Thyroid gland (tissue), 4 donors: Measurements from ENCODE around the gene ARFGAP3. TPM values are rescaled to one million over a fixed set of nuclear protein-coding genes. Genes with fewer than 3 reads are reported as not detected.
A peak's percentile ranks its signal among the peaks of the same experiment; 100 is the strongest.

Experiments used
- DNase-seq, 2 donors: peaks; one replicate each; pipeline ENCODE4 v3.0.0-alpha.2; 2019
- H3K27ac ChIP-seq, 3 donors: fragments of 200-600 bp; sonication (generic); 1 replicate in 2 of 3; 2 replicates in 1 of 3; pipeline ENCODE4 v1.5.1; 2016 to 2019; ENCODE audit warnings: mild to moderate bottlenecking in 1 of 3, moderate library complexity in 1 of 3
- H3K27me3 ChIP-seq: fragments of 200-600 bp; sonication (generic); one replicate; pipeline ENCODE4 v1.5.1; 2019
- H3K36me3 ChIP-seq, 2 donors: fragments of 200-600 bp; sonication (generic); one replicate each; pipeline ENCODE4 v1.5.1; 2016 to 2019
- H3K4me1 ChIP-seq, 2 donors: fragments of 200-600 bp; sonication (generic); one replicate each; pipeline ENCODE4 v1.5.1; 2017 to 2019
- H3K4me3 ChIP-seq, 3 donors: fragments of 200-600 bp; sonication (generic); replicated peaks in 1 of 3; 1 replicate in 2 of 3; 2 replicates in 1 of 3; pipeline ENCODE4 v1.5.1; 2016; ENCODE audit warnings: mild to moderate bottlenecking in 1 of 3
- H3K9me3 ChIP-seq: fragments of 200-600 bp; sonication (generic); one replicate; pipeline ENCODE4 v1.5.1; 2017
- POLR2A ChIP-seq, 2 donors: fragments of 450-650 bp; IDR thresholded peaks; one replicate each; pipeline ENCODE4 v1.6.1; 2017; ENCODE audit warnings: antibody characterized with exemption in 2 of 2, mild to moderate bottlenecking in 2 of 2, moderate library complexity in 1 of 2
- WGBS, 2 donors: methylation state at CpG; one replicate each; pipeline ENCODE4 v1.1.5; 2017; 5-methylcytosine and 5-hydroxymethylcytosine counted together
- intact Hi-C: fragments of 100-400 bp; cut with DNase I; formaldehyde crosslinking; loops from one replicate; pipeline ENCODE4 v1.15.1; 2023
- total RNA-seq, 4 donors: library from RNA; depleted of rRNA; stranded (reverse); fragments of >200 nt; gene quantifications; one replicate each; pipeline ENCODE4 v1.2.3, GENCODE V29; 2016
- TF ChIP-seq, protein P1 (sequence below), 6 experiments: fragments of 200-600 bp in 3 of 6; fragments of 450-650 bp in 3 of 6; sonication (generic) in 3 of 6; IDR thresholded peaks; one replicate each; pipeline ENCODE4 v1.5.1; 2016 to 2019; ENCODE audit warnings: antibody characterized with exemption in 6 of 6, mild to moderate bottlenecking in 2 of 6, inconsistent platforms in 1 of 6, moderate library complexity in 1 of 6

ARFGAP3 gene
- total RNA-seq: 100 to 1,000 TPM in 2 of 4 donors, 10 to 100 TPM in 2; 82.3 to 106 (median 94.2) TPM

- Histone ChIP-seq H3K4me3 (peak within 1 kb of the TSS; percentile 42 to 99 (median 59)), H3K4me1 (peaks cover 33 to 37% of the 10 kb centered on the region in 2 donors), H3K27ac (peak within 1 kb of the TSS; percentile 97), H3K9me3 (no peaks in the 10 kb centered on the region), H3K27me3 (no peaks in the 10 kb centered on the region), H3K36me3 (no peaks in the 10 kb centered on the region)
- intact Hi-C loops: no loop called here
- 22 to 34% methylated on average over 16 to 28 of the region's 111 CpGs for WGBS, 2 donors
- DNase-seq: peak; percentile 91 to 92
- TF ChIP-seq, protein P1, sequence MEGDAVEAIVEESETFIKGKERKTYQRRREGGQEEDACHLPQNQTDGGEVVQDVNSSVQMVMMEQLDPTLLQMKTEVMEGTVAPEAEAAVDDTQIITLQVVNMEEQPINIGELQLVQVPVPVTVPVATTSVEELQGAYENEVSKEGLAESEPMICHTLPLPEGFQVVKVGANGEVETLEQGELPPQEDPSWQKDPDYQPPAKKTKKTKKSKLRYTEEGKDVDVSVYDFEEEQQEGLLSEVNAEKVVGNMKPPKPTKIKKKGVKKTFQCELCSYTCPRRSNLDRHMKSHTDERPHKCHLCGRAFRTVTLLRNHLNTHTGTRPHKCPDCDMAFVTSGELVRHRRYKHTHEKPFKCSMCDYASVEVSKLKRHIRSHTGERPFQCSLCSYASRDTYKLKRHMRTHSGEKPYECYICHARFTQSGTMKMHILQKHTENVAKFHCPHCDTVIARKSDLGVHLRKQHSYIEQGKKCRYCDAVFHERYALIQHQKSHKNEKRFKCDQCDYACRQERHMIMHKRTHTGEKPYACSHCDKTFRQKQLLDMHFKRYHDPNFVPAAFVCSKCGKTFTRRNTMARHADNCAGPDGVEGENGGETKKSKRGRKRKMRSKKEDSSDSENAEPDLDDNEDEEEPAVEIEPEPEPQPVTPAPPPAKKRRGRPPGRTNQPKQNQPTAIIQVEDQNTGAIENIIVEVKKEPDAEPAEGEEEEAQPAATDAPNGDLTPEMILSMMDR (IDR thresholded peaks at IDR 0.05): no peak
- TF ChIP-seq POLR2A (IDR thresholded peaks at IDR 0.05): peak; percentile 29 to 96
These were observed at the start of gene ARFGAP3 for GRCh38 chr22:42856865-42857704. Gene ARFGAP3 (minus strand): TSS chr22:42857273. CDS start chr22:42857182, 91 bp downstream.

GRCh38 chr22:42905702-42906183, 48.7 kb upstream of the ARFGAP3 start:
- peak; percentile 90 to 94 for DNase-seq
- peak overlapping the region; percentile 4 to 67 (median 34) for H3K27ac ChIP-seq
- WGBS, 2 donors: 13 to 30% methylated on average over 4 to 5 of the region's 5 CpGs
- no peak for TF ChIP-seq POLR2A (IDR thresholded peaks at IDR 0.05)
- TF ChIP-seq, protein P1 (IDR thresholded peaks at IDR 0.05): peak in 1 of 6 experiments; percentile 2
- no peaks in the 10 kb centered on the region for H3K9me3 ChIP-seq
- intact Hi-C loops: no loop called here
- peaks cover 25 to 45% of the 10 kb centered on the region in 2 donors for H3K4me1 ChIP-seq
- H3K27me3 ChIP-seq: no peaks in the 10 kb centered on the region
- H3K4me3 ChIP-seq: no peak overlapping the region
- peaks cover 0 to 3% of the 10 kb centered on the region in 2 donors for H3K36me3 ChIP-seq

DNA sequence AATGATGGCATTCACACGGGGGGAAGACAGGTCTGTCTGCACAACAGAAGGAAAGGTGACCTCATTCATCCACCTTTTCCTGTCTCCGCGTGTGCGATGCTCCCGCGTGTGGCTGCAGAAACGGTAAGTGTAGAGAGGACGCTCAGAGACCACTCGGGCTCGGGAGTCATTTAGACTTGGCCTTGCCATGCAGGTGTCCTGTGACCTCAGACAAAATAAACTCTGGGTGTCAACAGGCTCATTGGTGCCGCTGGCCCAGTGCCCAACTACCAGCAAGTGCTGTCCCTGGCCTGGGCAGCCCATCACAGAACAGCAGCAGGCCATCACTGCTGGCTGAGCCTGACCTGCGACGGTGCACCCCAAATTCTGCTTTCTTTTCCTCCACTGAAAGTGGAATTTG, 48.1 kb upstream of the ARFGAP3 start:
- peak; percentile 44 to 51 for DNase-seq
- no peak for TF ChIP-seq POLR2A (IDR thresholded peaks at IDR 0.05)
- TF ChIP-seq, protein P1 (IDR thresholded peaks at IDR 0.05): no peak
- peaks cover 0 to under 1% of the 10 kb centered on the region in 2 donors for H3K36me3 ChIP-seq
- H3K27me3 ChIP-seq: no peaks in the 10 kb centered on the region
- peak overlapping the region; percentile 4 to 67 (median 34) for H3K27ac ChIP-seq
- intact Hi-C loops: no loop called here
- H3K4me1 ChIP-seq: peaks cover 25 to 45% of the 10 kb centered on the region in 2 donors
- no peak overlapping the region for H3K4me3 ChIP-seq
- 82 to 83% methylated on average over 13 of the region's 13 CpGs for WGBS, 2 donors
- no peaks in the 10 kb centered on the region for H3K9me3 ChIP-seq

DNA sequence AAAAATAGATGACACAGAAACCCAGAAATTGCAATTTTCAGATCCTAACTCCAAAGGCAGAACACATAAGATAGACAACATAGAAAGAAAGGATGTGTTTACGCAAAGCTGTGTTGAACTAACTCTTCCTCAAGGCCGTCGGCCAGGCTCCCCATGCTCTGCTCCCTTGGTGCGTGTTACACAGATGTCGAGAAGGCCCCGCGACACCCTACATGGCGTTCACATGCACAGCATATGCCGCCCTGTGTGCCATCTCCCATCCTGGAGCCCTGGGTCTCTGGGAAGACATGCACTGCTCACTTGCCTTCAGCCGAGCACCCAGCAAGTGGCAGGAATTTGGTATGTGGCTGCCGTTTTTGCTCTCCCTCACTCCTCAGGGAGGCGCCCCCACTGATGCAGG, 47.0 kb upstream of the ARFGAP3 start:
- intact Hi-C loops: no loop called here

More for the DNA sequence above, 47.0 kb upstream of the ARFGAP3 start:
- DNase-seq: no peak
- TF ChIP-seq POLR2A (IDR thresholded peaks at IDR 0.05): no peak
- TF ChIP-seq, protein P1 (IDR thresholded peaks at IDR 0.05): no peak
- peaks cover 25 to 45% of the 10 kb centered on the region in 2 donors for H3K4me1 ChIP-seq
- no peaks in the 10 kb centered on the region for H3K36me3 ChIP-seq
- H3K27ac ChIP-seq: no peak overlapping the region
- no peaks in the 10 kb centered on the region for H3K27me3 ChIP-seq
- WGBS, 2 donors: 94 to 97% methylated on average over 11 to 12 of the region's 12 CpGs
- H3K9me3 ChIP-seq: no peaks in the 10 kb centered on the region
- H3K4me3 ChIP-seq: no peak overlapping the region
